Measurements from ENCODE around the gene NT5M. TPM values are rescaled to one million over a fixed set of nuclear protein-coding genes. Genes with fewer than 3 reads are reported as not detected.

Gene NT5M
- total RNA-seq, 2 experiments from 2014 or later: 7.4 to 10.2 TPM

- ATAC-seq (ENCODE audit: low read depth) (no peak), DNase-seq (no peak)
- H3K27ac Mint-ChIP-seq: no peak overlapping the region
- no peaks in the 10 kb centered on the region for H3K27me3 Mint-ChIP-seq
- no peaks in the 10 kb centered on the region for H3K4me1 Mint-ChIP-seq
- no peak overlapping the region for H3K4me3 Mint-ChIP-seq
- POLR2A ChIA-PET: no interaction called here
- H3K36me3 Mint-ChIP-seq: no peaks in the 10 kb centered on the region
- H3K9me3 Mint-ChIP-seq: no peaks in the 10 kb centered on the region
Observed at GRCh38 chr17:17328251-17328650, 25.1 kb downstream of the NT5M start.

GRCh38 chr17:17341452-17341851 lies 38.3 kb downstream of the NT5M start:
- H3K27ac Mint-ChIP-seq: no peak overlapping the region
- peaks cover 2% of the 10 kb centered on the region for H3K27me3 Mint-ChIP-seq
- no peaks in the 10 kb centered on the region for H3K36me3 Mint-ChIP-seq
- DNase-seq: peak; percentile 9
- no peaks in the 10 kb centered on the region for H3K4me1 Mint-ChIP-seq
- POLR2A ChIA-PET: no interaction called here
- ATAC-seq (ENCODE audit: low read depth): no peak
- H3K4me3 Mint-ChIP-seq: no peak overlapping the region
- no peaks in the 10 kb centered on the region for H3K9me3 Mint-ChIP-seq

GRCh38 chr17:17342242-17342945 lies 39.2 kb downstream of the NT5M start:
- peak; percentile 10 for DNase-seq
- H3K27me3 Mint-ChIP-seq: peaks cover 2% of the 10 kb centered on the region
- no peak for ATAC-seq (ENCODE audit: low read depth)

GRCh38 chr17:17343160-17343735 lies 40.1 kb downstream of the NT5M start:
- Mint-ChIP-seq H3K9me3 (no peaks in the 10 kb centered on the region), H3K36me3 (no peaks in the 10 kb centered on the region), H3K4me3 (no peak overlapping the region), H3K27me3 (peaks cover under 1% of the 10 kb centered on the region), H3K4me1 (no peaks in the 10 kb centered on the region), H3K27ac (no peak overlapping the region)
- DNase-seq (peak; percentile 18), ATAC-seq (ENCODE audit: low read depth) (no peak)
- POLR2A ChIA-PET: no interaction called here

More at GRCh38 chr17:17342242-17342945, 39.2 kb downstream of the NT5M start:
- Mint-ChIP-seq H3K4me1 (no peaks in the 10 kb centered on the region), H3K36me3 (no peaks in the 10 kb centered on the region), H3K4me3 (no peak overlapping the region), H3K9me3 (no peaks in the 10 kb centered on the region), H3K27ac (no peak overlapping the region)
- POLR2A ChIA-PET: no interaction called here

- Mint-ChIP-seq H3K36me3 (no peaks in the 10 kb centered on the region), H3K27me3 (no peaks in the 10 kb centered on the region), H3K9me3 (no peaks in the 10 kb centered on the region), H3K4me3 (no peak overlapping the region), H3K27ac (no peak overlapping the region), H3K4me1 (no peaks in the 10 kb centered on the region)
- POLR2A ChIA-PET: no interaction called here
- DNase-seq (peak; percentile 23), ATAC-seq (ENCODE audit: low read depth) (no peak)
Observed at GRCh38 chr17:17343896-17344506, 40.8 kb downstream of the NT5M start.

GRCh38 chr17:17344507-17345293 lies 41.5 kb downstream of the NT5M start:
- Mint-ChIP-seq H3K4me1 (no peaks in the 10 kb centered on the region), H3K9me3 (no peaks in the 10 kb centered on the region), H3K4me3 (no peak overlapping the region), H3K36me3 (no peaks in the 10 kb centered on the region), H3K27me3 (no peaks in the 10 kb centered on the region), H3K27ac (no peak overlapping the region)
- POLR2A ChIA-PET: no interaction called here
- DNase-seq (peak; percentile 21), ATAC-seq (ENCODE audit: low read depth) (no peak)

GRCh38 chr17:17345294-17345597 lies 42.1 kb downstream of the NT5M start:
- Mint-ChIP-seq H3K27ac (no peak overlapping the region), H3K27me3 (no peaks in the 10 kb centered on the region), H3K4me1 (no peaks in the 10 kb centered on the region), H3K9me3 (no peaks in the 10 kb centered on the region), H3K4me3 (no peak overlapping the region), H3K36me3 (no peaks in the 10 kb centered on the region)
- ATAC-seq (ENCODE audit: low read depth) (no peak), DNase-seq (peak; percentile 14)
- POLR2A ChIA-PET: no interaction called here

GRCh38 chr17:17345686-17346427 lies 42.7 kb downstream of the NT5M start:
- Mint-ChIP-seq H3K9me3 (no peaks in the 10 kb centered on the region), H3K36me3 (no peaks in the 10 kb centered on the region), H3K27me3 (no peaks in the 10 kb centered on the region), H3K4me3 (no peak overlapping the region), H3K27ac (no peak overlapping the region), H3K4me1 (no peaks in the 10 kb centered on the region)
- DNase-seq (peak; percentile 22), ATAC-seq (ENCODE audit: low read depth) (no peak)
- POLR2A ChIA-PET: no interaction called here

- POLR2A ChIA-PET: no interaction called here
- Mint-ChIP-seq H3K4me3 (no peak overlapping the region), H3K36me3 (no peaks in the 10 kb centered on the region), H3K9me3 (no peaks in the 10 kb centered on the region), H3K27ac (no peak overlapping the region), H3K27me3 (no peaks in the 10 kb centered on the region), H3K4me1 (no peaks in the 10 kb centered on the region)
- DNase-seq (peak; percentile 22), ATAC-seq (ENCODE audit: low read depth) (no peak)
Observed at GRCh38 chr17:17346428-17347233, 43.5 kb downstream of the NT5M start.

GRCh38 chr17:17347234-17347955 lies 44.2 kb downstream of the NT5M start:
- H3K4me1 Mint-ChIP-seq: no peaks in the 10 kb centered on the region
- H3K9me3 Mint-ChIP-seq: no peaks in the 10 kb centered on the region
- POLR2A ChIA-PET: no interaction called here
- no peaks in the 10 kb centered on the region for H3K27me3 Mint-ChIP-seq
- no peak overlapping the region for H3K4me3 Mint-ChIP-seq
- H3K27ac Mint-ChIP-seq: no peak overlapping the region
- DNase-seq (peak; percentile 19), ATAC-seq (ENCODE audit: low read depth) (no peak)
- H3K36me3 Mint-ChIP-seq: no peaks in the 10 kb centered on the region

- POLR2A ChIA-PET: no interaction called here
- H3K27me3 Mint-ChIP-seq: no peaks in the 10 kb centered on the region
- no peaks in the 10 kb centered on the region for H3K4me1 Mint-ChIP-seq
- no peak for ATAC-seq (ENCODE audit: low read depth)
- peak; percentile 14 for DNase-seq
- H3K9me3 Mint-ChIP-seq: no peaks in the 10 kb centered on the region
- H3K27ac Mint-ChIP-seq: no peak overlapping the region
- H3K36me3 Mint-ChIP-seq: no peaks in the 10 kb centered on the region
- no peak overlapping the region for H3K4me3 Mint-ChIP-seq
Observed at GRCh38 chr17:17347956-17348871, 45.0 kb downstream of the NT5M start.

All from activated naive CD8-positive, alpha-beta T cell treated with anti-CD3 and anti-CD28 coated beads, Interleukin-2, amount 10 ng/mL, durations not matched to agents 7 days and 5 days (primary cell).